Transverse colon (tissue), 4 donors: ENCODE data around the gene RFTN1. TPM values are rescaled to one million over a fixed set of nuclear protein-coding genes. Genes with fewer than 3 reads are reported as not detected.

ENCODE experiments used
- DNase-seq: peaks from one replicate; pipeline ENCODE4 v3.0.0-alpha.2; 2019
- H3K27ac ChIP-seq, 4 donors: fragments of 200-600 bp; sonication (generic); 2 replicates each; pipeline ENCODE4 v1.5.1; 2016 to 2018; ENCODE audit warnings: inconsistent platforms in 4 of 4
- H3K27me3 ChIP-seq: fragments of 200-600 bp; sonication (generic); 2 replicates; pipeline ENCODE4 v1.5.1; 2017; ENCODE audit warnings: inconsistent platforms
- H3K36me3 ChIP-seq, 4 donors: fragments of 200-600 bp; sonication (generic); 2 replicates each; pipeline ENCODE4 v1.5.1; 2017 to 2019; ENCODE audit warnings: inconsistent platforms in 4 of 4
- H3K4me1 ChIP-seq, 4 donors: fragments of 200-600 bp; sonication (generic); 2 replicates each; pipeline ENCODE4 v1.5.1; 2017 to 2020; ENCODE audit warnings: inconsistent platforms in 4 of 4
- H3K4me3 ChIP-seq, 4 donors: fragments of 200-600 bp; sonication (generic); 1 replicate in 1 of 4; 2 replicates in 3 of 4; pipeline versions ENCODE4 v1.5.1 to v1.6.1; 2017 to 2019; ENCODE audit warnings: inconsistent platforms in 4 of 4
- H3K9me3 ChIP-seq, 2 donors: fragments of 200-600 bp; sonication (generic); 2 replicates each; pipeline ENCODE4 v1.5.1; 2017 to 2019; ENCODE audit warnings: inconsistent platforms in 2 of 2
- EP300 ChIP-seq: sonication (generic); formaldehyde crosslinking; IDR thresholded peaks from one replicate; pipeline ENCODE4 v1.6.1; 2017; ENCODE audit warnings: antibody characterized with exemption, low read depth
- POLR2A ChIP-seq: fragments of 450-650 bp; IDR thresholded peaks from one replicate; pipeline ENCODE4 v1.6.1; 2016; ENCODE audit warnings: antibody characterized with exemption, mild to moderate bottlenecking, moderate library complexity
- POLR2AphosphoS5 ChIP-seq, 3 donors: sonication (generic); formaldehyde crosslinking; IDR thresholded peaks; one replicate each; pipeline ENCODE4 v1.6.1; 2016; ENCODE audit warnings: antibody characterized with exemption in 3 of 3
- WGBS, 2 donors: methylation state at CpG; one replicate each; pipeline ENCODE4 v1.1.5; 2018; ENCODE audit warnings: low coverage in 1 of 2; 5-methylcytosine and 5-hydroxymethylcytosine counted together
- in situ Hi-C, 4 donors: fragments of 200-750 bp; cut with MboI; loops; one replicate each; pipeline versions ENCODE4 v1.15.0 to v1.15.1; 2017; ENCODE audit warnings: low sequenced_read_pairs in 3 of 4, low pct_ligation_motif_present in 1 of 4, low pct_unique_long_range_greater_than_20kb in 1 of 4
- intact Hi-C: fragments of 100-400 bp; cut with DNase I; formaldehyde crosslinking; loops from one replicate; pipeline ENCODE4 v1.15.1; 2023; ENCODE audit warnings: low total_unique reads
- total RNA-seq, 4 donors: library from RNA; depleted of rRNA; stranded (reverse); fragments of >200 nt; gene quantifications; one replicate each; pipeline ENCODE4 v1.1.0, GENCODE V29; 2016
- TF ChIP-seq, protein P1 (sequence below), 5 experiments: fragments of 200-600 bp in 3 of 5; fragments of 450-650 bp in 2 of 5; sonication (generic) in 3 of 5; IDR thresholded peaks; 1 replicate in 2 of 5; 2 replicates in 3 of 5; pipeline ENCODE4 v1.5.1; 2016 to 2017; ENCODE audit warnings: antibody characterized with exemption in 5 of 5, inconsistent platforms in 3 of 5, mild to moderate bottlenecking in 2 of 5, moderate library complexity in 1 of 5

The RFTN1 gene
- total RNA-seq, 4 donors from 2014 or later, result 6.7 to 25.7 (median 15.7) TPM

GRCh38 chr3:16506451-16506850, 7.0 kb downstream of the RFTN1 start:
- Histone ChIP-seq H3K27ac (no peak overlapping the region), H3K4me3 (no peak overlapping the region), H3K27me3 (peaks cover under 1% of the 10 kb centered on the region), H3K9me3 (no peaks in the 10 kb centered on the region), H3K4me1 (peaks cover 0 to 18% (median 1%) of the 10 kb centered on the region in 4 donors), H3K36me3 (no peaks in the 10 kb centered on the region)
- intact Hi-C loops, result no loop called here
- in situ Hi-C loops, result no loop called here
- DNase-seq, result no peak
- 63 to 100% methylated on average over 1 to 3 of the region's 3 CpGs for WGBS, 2 donors
- TF ChIP-seq EP300, result no peak
- no peak for TF ChIP-seq POLR2A
- TF ChIP-seq, protein P1, sequence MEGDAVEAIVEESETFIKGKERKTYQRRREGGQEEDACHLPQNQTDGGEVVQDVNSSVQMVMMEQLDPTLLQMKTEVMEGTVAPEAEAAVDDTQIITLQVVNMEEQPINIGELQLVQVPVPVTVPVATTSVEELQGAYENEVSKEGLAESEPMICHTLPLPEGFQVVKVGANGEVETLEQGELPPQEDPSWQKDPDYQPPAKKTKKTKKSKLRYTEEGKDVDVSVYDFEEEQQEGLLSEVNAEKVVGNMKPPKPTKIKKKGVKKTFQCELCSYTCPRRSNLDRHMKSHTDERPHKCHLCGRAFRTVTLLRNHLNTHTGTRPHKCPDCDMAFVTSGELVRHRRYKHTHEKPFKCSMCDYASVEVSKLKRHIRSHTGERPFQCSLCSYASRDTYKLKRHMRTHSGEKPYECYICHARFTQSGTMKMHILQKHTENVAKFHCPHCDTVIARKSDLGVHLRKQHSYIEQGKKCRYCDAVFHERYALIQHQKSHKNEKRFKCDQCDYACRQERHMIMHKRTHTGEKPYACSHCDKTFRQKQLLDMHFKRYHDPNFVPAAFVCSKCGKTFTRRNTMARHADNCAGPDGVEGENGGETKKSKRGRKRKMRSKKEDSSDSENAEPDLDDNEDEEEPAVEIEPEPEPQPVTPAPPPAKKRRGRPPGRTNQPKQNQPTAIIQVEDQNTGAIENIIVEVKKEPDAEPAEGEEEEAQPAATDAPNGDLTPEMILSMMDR (IDR thresholded peaks at IDR 0.05), result no peak
- TF ChIP-seq POLR2AphosphoS5 (IDR thresholded peaks at IDR 0.05), result no peak

DNA sequence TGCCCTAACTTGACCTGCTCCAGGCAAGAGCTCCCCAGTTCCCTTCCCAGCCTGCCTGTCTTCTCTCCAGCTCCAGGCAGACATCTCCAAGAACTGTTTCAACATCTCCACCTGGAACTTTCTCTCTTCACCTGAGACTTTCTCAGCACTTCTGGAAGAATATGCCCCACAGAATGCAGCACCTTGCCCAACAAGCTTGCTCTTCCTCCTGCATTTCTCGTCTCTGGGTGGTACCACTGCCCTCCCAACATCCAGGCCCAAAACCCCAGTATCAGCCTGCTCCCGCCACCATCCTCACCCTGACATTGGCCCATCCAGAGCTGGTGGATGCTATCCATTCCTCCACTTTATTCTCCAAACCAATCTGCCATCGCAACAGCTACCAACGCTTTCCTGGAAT, 8.8 kb downstream of the RFTN1 start:
- intact Hi-C loops (no loop called here), in situ Hi-C loops (no loop called here)
- Histone ChIP-seq H3K27ac (no peak overlapping the region), H3K9me3 (no peaks in the 10 kb centered on the region), H3K4me1 (peaks cover 0 to 12% (median 0%) of the 10 kb centered on the region in 4 donors), H3K4me3 (no peak overlapping the region), H3K36me3 (no peaks in the 10 kb centered on the region), H3K27me3 (no peaks in the 10 kb centered on the region)
- 43 to 68% methylated on average over 4 of the region's 4 CpGs for WGBS, 2 donors
- TF ChIP-seq POLR2AphosphoS5 (IDR thresholded peaks at IDR 0.05), result no peak
- TF ChIP-seq, protein P1 (IDR thresholded peaks at IDR 0.05), result no peak
- TF ChIP-seq POLR2A, result no peak
- no peak for TF ChIP-seq EP300
- DNase-seq, result no peak

DNA sequence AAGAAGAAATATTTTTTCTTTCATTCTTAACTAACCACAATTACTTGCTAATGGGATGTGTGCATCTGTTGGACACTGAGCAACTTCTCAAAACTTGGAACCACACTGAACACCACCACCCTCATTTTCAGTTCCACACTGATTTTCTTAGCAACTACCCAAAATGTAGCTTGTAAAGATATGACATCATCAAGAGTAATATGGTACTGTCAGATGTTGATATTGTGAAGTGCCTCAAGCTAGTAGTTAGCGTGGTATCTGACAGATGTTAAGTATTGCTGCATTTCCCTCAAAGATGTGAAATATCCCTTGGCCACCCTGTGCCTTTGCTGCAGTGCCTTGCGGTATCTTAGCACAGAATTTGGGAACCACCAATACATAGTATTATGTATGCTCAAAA, 9.3 kb downstream of the RFTN1 start:
- H3K27ac ChIP-seq, result no peak overlapping the region
- H3K36me3 ChIP-seq, result no peaks in the 10 kb centered on the region
- in situ Hi-C loops (no loop called here), intact Hi-C loops (no loop called here)
- H3K4me1 ChIP-seq, result peaks cover 0 to 12% (median 0%) of the 10 kb centered on the region in 4 donors
- no peaks in the 10 kb centered on the region for H3K9me3 ChIP-seq
- H3K4me3 ChIP-seq, result no peak overlapping the region
- 76 to 80% methylated on average over 1 to 2 of the region's 2 CpGs for WGBS, 2 donors
- H3K27me3 ChIP-seq, result no peaks in the 10 kb centered on the region
- TF ChIP-seq, protein P1 (IDR thresholded peaks at IDR 0.05), result no peak
- no peak for TF ChIP-seq POLR2A
- no peak for TF ChIP-seq POLR2AphosphoS5 (IDR thresholded peaks at IDR 0.05)
- no peak for TF ChIP-seq EP300
- no peak for DNase-seq

DNA sequence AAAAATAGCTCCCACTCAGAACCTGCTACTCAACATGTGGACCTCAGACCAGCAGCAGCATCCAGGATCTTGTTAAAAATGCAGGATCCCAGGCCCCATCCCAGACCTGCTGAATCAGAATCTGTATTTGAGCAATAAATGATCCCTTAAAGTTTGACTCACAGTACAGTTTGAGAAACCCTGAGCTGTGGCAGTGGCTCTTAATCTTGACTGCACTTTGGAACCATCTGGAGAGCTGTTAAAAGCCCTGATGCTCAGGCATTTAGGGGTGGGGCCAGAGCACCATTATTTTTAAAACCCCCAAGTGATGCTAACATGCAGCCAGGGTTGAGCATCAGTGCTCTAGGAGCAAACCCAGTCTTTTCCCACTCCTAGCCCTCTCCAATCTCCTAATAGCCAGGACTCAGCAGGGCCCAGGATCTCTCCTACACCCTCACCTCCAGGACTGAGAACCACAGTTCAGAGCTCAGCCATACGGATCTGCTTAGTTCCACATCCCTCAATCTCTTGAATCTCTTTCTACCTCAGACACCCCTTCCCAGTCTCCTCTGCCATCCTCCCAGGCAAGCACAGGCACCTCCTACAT, 10.2 kb downstream of the RFTN1 start:
- Histone ChIP-seq H3K27me3 (no peaks in the 10 kb centered on the region), H3K4me1 (peaks cover 0 to 9% (median 0%) of the 10 kb centered on the region in 4 donors), H3K9me3 (no peaks in the 10 kb centered on the region), H3K27ac (no peak overlapping the region), H3K4me3 (no peak overlapping the region), H3K36me3 (no peaks in the 10 kb centered on the region)
- DNase-seq, result no peak
- 62 to 75% methylated on average over 1 of the region's 1 CpG for WGBS, 2 donors
- in situ Hi-C loops, result no loop called here
- intact Hi-C loops, result no loop called here
- no peak for TF ChIP-seq POLR2A
- TF ChIP-seq, protein P1 (IDR thresholded peaks at IDR 0.05), result no peak
- TF ChIP-seq EP300, result no peak
- no peak for TF ChIP-seq POLR2AphosphoS5 (IDR thresholded peaks at IDR 0.05)
